Sigmoid colon (tissue), 7 donors: ENCODE results near the gene CNTN2. TPM values are rescaled to one million over a fixed set of nuclear protein-coding genes. Genes with fewer than 3 reads are reported as not detected.
A peak's percentile ranks its signal among the peaks of the same experiment; 100 is the strongest.

Experiments
- DNase-seq: peaks from one replicate; pipeline ENCODE4 v3.0.0-alpha.2; 2019
- H3K27ac ChIP-seq, 4 donors: fragments of 200-600 bp; sonication (generic); one replicate each; pipeline ENCODE4 v1.5.1; 2016 to 2019; ENCODE audit warnings: mild to moderate bottlenecking in 1 of 4
- H3K27me3 ChIP-seq, 3 donors: fragments of 200-600 bp; sonication (generic); one replicate each; pipeline ENCODE4 v1.5.1; 2019; ENCODE audit warnings: mild to moderate bottlenecking in 1 of 3
- H3K36me3 ChIP-seq, 4 donors: fragments of 200-600 bp; sonication (generic); one replicate each; pipeline ENCODE4 v1.5.1; 2016 to 2019
- H3K4me1 ChIP-seq, 4 donors: fragments of 200-600 bp; sonication (generic); one replicate each; pipeline ENCODE4 v1.5.1; 2017 to 2019
- H3K4me3 ChIP-seq, 4 donors: fragments of 200-600 bp; sonication (generic); one replicate each; pipeline ENCODE4 v1.5.1; 2017 to 2019; ENCODE audit warnings: mild to moderate bottlenecking in 2 of 4, moderate library complexity in 1 of 4
- H3K9me3 ChIP-seq, 4 donors: fragments of 200-600 bp in 3 of 4; sonication (generic) in 3 of 4; one replicate each; pipeline versions ENCODE4 v1.5.1 to v1.6.1; 2013 to 2019
- CTCF ChIP-seq, 4 experiments: fragments of 450-650 bp in 3 of 4; fragments of 200-600 bp in 1 of 4; IDR thresholded peaks; one replicate each; pipeline ENCODE4 v1.5.1; 2016 to 2019; ENCODE audit warnings: antibody characterized with exemption in 4 of 4, mild to moderate bottlenecking in 3 of 4, moderate library complexity in 2 of 4
- EP300 ChIP-seq, 4 donors: sonication (generic); formaldehyde crosslinking; IDR thresholded peaks; one replicate each; pipeline ENCODE4 v1.6.1; 2017; ENCODE audit warnings: antibody characterized with exemption in 4 of 4
- POLR2A ChIP-seq, 2 donors: fragments of 450-650 bp; IDR thresholded peaks; one replicate each; pipeline ENCODE4 v1.6.1; 2016; ENCODE audit warnings: antibody characterized with exemption in 2 of 2, mild to moderate bottlenecking in 2 of 2, moderate library complexity in 2 of 2
- POLR2AphosphoS5 ChIP-seq, 4 donors: sonication (generic); formaldehyde crosslinking; IDR thresholded peaks; one replicate each; pipeline ENCODE4 v1.6.1; 2017; ENCODE audit warnings: antibody characterized with exemption in 4 of 4
- WGBS, 2 donors: extraction: QIAGEN DNeasy Blood & Tissue Kit; methylation state at CpG; one replicate each; pipeline ENCODE4 v1.1.7; 2013; 5-methylcytosine and 5-hydroxymethylcytosine counted together
- intact Hi-C: fragments of 100-400 bp; cut with DNase I; formaldehyde crosslinking; loops from one replicate; pipeline ENCODE4 v1.15.1; 2023
- polyA plus RNA-seq, 3 donors: library from polyadenylated mRNA; stranded (reverse); fragments of 200-250 nt; gene quantifications; one replicate each; pipeline ENCODE4 v1.2.3, GENCODE V29; 2013
- total RNA-seq, 4 donors: library from RNA; depleted of rRNA; stranded (reverse); fragments of >200 nt; gene quantifications; one replicate each; pipeline ENCODE4 v1.1.0, GENCODE V29; 2016
- donor health status: healthy with polysubstance abuse.
- donor health status: Bipolar disorder and iron deficiency.
- donor health status: healthy.

The CNTN2 gene
- total and polyA plus RNA-seq, 7 donors = 0.46 to 4.4 (median 2.2) TPM; not detected in 1

GRCh38 chr1:205056956-205057568 lies 14.1 kb downstream of the CNTN2 start:
- intact Hi-C loops = no loop called here
- no peak overlapping the region for H3K27ac ChIP-seq
- TF ChIP-seq EP300 (IDR thresholded peaks at IDR 0.05) = no peak
- TF ChIP-seq POLR2A (IDR thresholded peaks at IDR 0.05) = no peak
- TF ChIP-seq CTCF (IDR thresholded peaks at IDR 0.05) = no peak
- TF ChIP-seq POLR2AphosphoS5 (IDR thresholded peaks at IDR 0.05) = no peak
- 94 to 95% methylated on average over 6 of the region's 6 CpGs for WGBS, 2 donors
- no peak for DNase-seq
- no peaks in the 10 kb centered on the region for H3K36me3 ChIP-seq
- H3K4me1 ChIP-seq = peaks cover 0 to 8% (median 7%) of the 10 kb centered on the region in 4 donors
- no peaks in the 10 kb centered on the region for H3K9me3 ChIP-seq
- H3K4me3 ChIP-seq = no peak overlapping the region
- H3K27me3 ChIP-seq = no peaks in the 10 kb centered on the region

GRCh38 chr1:205057808-205058575 lies 15.0 kb downstream of the CNTN2 start:
- 77 to 88% methylated on average over 19 of the region's 19 CpGs for WGBS, 2 donors
- intact Hi-C loops = no loop called here
- TF ChIP-seq POLR2AphosphoS5 (IDR thresholded peaks at IDR 0.05) (no peak), POLR2A (IDR thresholded peaks at IDR 0.05) (no peak), EP300 (IDR thresholded peaks at IDR 0.05) (no peak), CTCF (IDR thresholded peaks at IDR 0.05) (no peak)
- Histone ChIP-seq H3K9me3 (no peaks in the 10 kb centered on the region), H3K4me3 (no peak overlapping the region), H3K27me3 (no peaks in the 10 kb centered on the region), H3K36me3 (no peaks in the 10 kb centered on the region), H3K27ac (no peak overlapping the region), H3K4me1 (peaks cover 0 to 8% (median 7%) of the 10 kb centered on the region in 4 donors)
- DNase-seq = peak; percentile 49

GRCh38 chr1:205058853-205059252 lies 15.8 kb downstream of the CNTN2 start:
- H3K36me3 ChIP-seq = no peaks in the 10 kb centered on the region
- no peaks in the 10 kb centered on the region for H3K27me3 ChIP-seq
- TF ChIP-seq POLR2AphosphoS5 (IDR thresholded peaks at IDR 0.05) = no peak
- TF ChIP-seq EP300 (IDR thresholded peaks at IDR 0.05) = no peak
- TF ChIP-seq CTCF (IDR thresholded peaks at IDR 0.05) = no peak
- TF ChIP-seq POLR2A (IDR thresholded peaks at IDR 0.05) = no peak
- intact Hi-C loops = no loop called here
- peak; percentile 54 for DNase-seq
- H3K9me3 ChIP-seq = no peaks in the 10 kb centered on the region
- H3K4me1 ChIP-seq = peaks cover 0 to 8% (median 7%) of the 10 kb centered on the region in 4 donors
- no peak overlapping the region for H3K27ac ChIP-seq
- 94 to 96% methylated on average over 12 of the region's 12 CpGs for WGBS, 2 donors
- no peak overlapping the region for H3K4me3 ChIP-seq

- peak; percentile 53 for DNase-seq
- Histone ChIP-seq H3K27ac (no peak overlapping the region), H3K9me3 (no peaks in the 10 kb centered on the region), H3K4me3 (no peak overlapping the region), H3K4me1 (peaks cover 0 to 8% (median 7%) of the 10 kb centered on the region in 4 donors), H3K36me3 (no peaks in the 10 kb centered on the region), H3K27me3 (no peaks in the 10 kb centered on the region)
- WGBS, 2 donors = 94% methylated on average over 6 of the region's 6 CpGs
- intact Hi-C loops = no loop called here
- TF ChIP-seq POLR2AphosphoS5 (IDR thresholded peaks at IDR 0.05) (no peak), CTCF (IDR thresholded peaks at IDR 0.05) (no peak), EP300 (IDR thresholded peaks at IDR 0.05) (no peak), POLR2A (IDR thresholded peaks at IDR 0.05) (no peak)
Measured at GRCh38 chr1:205059660-205060059, 16.6 kb downstream of the CNTN2 start.
